ENCODE measurements around the gene ESYT3.

ESYT3 gene, protein sequence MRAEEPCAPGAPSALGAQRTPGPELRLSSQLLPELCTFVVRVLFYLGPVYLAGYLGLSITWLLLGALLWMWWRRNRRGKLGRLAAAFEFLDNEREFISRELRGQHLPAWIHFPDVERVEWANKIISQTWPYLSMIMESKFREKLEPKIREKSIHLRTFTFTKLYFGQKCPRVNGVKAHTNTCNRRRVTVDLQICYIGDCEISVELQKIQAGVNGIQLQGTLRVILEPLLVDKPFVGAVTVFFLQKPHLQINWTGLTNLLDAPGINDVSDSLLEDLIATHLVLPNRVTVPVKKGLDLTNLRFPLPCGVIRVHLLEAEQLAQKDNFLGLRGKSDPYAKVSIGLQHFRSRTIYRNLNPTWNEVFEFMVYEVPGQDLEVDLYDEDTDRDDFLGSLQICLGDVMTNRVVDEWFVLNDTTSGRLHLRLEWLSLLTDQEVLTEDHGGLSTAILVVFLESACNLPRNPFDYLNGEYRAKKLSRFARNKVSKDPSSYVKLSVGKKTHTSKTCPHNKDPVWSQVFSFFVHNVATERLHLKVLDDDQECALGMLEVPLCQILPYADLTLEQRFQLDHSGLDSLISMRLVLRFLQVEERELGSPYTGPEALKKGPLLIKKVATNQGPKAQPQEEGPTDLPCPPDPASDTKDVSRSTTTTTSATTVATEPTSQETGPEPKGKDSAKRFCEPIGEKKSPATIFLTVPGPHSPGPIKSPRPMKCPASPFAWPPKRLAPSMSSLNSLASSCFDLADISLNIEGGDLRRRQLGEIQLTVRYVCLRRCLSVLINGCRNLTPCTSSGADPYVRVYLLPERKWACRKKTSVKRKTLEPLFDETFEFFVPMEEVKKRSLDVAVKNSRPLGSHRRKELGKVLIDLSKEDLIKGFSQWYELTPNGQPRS

DNA sequence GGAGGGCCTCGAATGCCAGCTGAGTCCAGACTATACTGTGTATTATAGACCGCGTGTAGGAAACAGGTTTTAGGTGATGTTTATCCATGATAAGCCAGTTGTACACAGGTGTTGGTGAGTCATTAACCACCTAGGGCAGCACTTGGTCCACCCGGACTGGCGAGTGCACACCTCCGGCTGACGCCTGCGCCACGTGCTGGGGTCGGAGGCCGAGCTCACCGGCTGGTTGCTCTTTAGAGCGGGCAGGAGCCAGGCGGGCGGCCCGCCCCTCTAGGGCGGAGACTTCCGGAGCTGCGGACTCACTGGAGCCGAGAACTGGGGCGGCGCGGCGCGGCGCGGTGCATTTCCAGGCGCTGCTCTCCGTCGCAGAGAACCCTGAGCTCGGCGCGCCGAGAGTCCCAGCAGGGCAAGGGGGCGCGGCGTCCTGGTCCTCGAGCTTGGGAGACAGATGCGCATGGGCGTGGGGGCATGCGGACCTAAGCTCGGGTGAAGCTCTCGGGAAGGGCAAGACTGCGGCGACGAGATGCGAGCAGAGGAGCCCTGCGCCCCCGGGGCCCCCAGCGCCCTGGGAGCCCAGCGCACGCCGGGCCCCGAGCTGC is at the start of gene ESYT3:
TSS of gene ESYT3 (plus strand) at position 341 of the 599 bp plus-strand sequence. CDS start at position 524, 183 bp downstream.
- in situ Hi-C loops (cut with HindIII; ENCODE audit: low sequenced_read_pairs), result no loop called here

DNA sequence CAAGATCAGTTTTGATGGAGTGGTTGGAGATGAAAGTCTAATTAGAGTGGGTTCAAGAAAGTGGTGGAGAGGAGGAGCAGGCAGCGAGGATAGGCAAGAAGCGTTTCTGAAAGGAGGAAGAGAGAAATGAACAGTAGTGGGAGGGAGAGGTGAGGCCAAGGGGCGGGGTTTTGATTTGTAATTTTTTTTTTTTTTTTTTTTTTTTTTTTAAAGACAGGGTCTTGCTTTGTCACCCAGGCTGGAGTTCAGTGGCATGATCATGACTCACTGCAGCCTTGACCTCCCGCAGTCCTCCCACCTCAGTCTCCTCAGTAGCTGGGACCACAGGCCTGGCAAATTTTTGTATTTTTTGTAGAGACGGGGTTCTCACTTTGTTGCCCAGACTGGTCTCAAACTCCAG is 49.4 kb upstream of the ESYT3 start:
- in situ Hi-C loops (cut with HindIII; ENCODE audit: low sequenced_read_pairs), result no loop called here

DNA sequence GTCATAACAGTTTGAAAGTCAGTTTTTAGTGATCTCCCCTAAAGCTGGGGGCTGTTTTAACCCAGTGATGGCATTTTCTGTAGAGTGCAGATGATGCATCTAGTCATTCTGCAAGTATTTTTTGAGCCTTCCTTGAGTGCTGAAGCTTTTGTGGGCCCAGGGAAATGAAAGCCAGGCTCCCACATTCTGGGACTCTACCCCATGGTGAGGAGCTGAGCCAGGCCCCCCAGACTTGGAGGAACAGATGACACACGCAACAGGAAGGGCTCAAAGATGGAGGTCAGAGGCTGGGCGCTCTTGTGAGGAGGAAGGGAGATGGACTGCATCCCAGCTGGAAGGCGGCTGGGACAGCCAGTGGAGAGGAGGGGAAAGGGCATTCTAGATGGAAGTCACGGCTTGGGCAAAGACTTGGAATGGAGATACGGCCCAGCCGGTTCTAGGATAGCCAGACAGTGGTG is 45.2 kb upstream of the ESYT3 start:
- in situ Hi-C loops (cut with HindIII; ENCODE audit: low sequenced_read_pairs), result no loop called here

DNA sequence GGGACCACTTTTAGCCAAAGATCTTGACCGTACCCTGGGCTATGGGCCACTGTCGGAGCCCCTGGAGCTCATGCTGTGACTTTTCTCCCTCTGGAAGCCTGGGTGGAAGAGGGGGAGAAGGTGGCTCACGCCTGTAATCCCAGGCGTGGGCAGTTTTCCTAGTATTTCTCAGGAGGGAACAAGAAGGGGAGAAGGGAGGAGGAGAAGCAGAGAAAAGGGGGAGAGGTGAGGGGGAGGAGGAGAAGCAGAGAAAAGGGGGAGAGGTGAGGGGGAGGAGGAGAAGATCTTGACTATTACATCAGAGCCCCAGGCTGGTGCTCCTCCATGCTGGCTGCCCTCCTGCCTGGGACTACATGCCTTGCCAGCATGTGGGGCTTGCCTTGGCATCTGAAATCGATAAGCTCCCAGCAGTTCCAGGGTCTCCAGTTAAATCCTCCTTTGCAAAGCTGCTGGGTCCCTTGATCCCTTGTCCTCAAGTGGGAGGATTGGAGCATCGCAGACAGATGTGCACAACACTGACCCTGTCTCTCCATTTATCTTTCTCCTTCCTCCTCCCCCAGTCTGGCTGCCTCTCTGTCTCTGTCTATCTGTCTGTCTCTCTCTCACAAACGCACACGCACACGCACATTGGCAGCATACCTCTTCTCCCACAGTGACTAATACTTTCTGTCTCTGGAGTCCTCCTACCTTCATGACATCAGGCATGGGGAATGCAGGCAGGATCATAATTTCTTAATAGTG is 44.4 kb upstream of the ESYT3 start:
- in situ Hi-C loops (cut with HindIII; ENCODE audit: low sequenced_read_pairs), result no loop called here

DNA sequence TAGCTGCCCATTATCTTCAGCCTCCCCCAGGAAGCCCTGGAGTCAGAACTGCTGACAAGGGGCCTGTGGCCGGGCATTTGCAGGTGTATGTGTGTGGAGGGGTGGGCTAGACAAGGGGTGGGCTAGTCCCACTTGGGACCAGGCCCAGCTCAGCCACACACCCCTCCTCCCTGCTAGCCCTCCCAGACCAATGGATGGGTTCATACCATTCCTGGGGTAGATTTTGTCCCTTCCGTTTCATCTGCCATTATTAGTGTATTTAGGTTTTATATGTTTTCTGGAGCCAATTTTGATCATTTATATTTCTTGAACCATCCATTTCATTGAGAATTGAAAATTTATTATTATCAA is 43.9 kb upstream of the ESYT3 start:
- in situ Hi-C loops (cut with HindIII; ENCODE audit: low sequenced_read_pairs), result no loop called here

DNA sequence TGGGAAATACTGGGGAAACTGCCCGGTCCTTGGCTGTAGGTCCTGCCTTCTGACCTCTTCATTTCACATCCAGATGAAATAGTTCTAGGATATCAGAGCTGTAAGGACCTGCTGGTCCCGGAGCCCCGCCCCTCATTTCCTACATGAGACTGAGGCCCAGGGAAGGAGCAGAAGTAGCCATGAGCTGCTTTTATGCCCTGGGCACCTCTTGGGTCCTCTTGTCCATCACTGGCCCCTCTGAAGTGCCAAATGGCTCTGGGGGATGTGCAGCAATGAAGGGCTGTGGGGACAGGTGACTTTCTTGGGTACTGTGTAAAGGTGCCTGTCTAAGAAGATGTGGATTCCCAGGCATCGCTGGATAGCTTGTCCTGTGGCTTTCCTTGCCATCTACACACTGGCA is 40.3 kb upstream of the ESYT3 start:
- in situ Hi-C loops (cut with HindIII; ENCODE audit: low sequenced_read_pairs), result no loop called here

DNA sequence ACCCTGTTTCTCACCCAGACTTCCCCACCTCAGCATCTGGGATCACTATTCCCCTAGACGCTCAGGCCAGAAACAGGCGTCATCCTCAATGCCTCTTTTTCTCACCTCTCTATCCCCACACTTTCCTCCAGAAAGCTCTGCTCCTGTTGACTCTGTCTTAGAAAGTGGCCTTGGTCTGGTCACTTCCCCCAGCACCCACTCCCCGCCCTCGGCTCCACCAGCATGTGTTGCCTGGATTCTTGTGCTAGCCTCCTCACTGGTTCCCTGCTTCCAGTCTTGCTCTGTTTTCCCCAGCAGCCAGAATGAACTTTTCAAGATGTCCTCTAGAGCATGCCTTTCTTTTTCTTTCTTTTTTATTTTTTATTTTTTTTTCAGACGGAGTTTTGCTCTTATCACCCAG is 39.7 kb upstream of the ESYT3 start:
- in situ Hi-C loops (cut with HindIII; ENCODE audit: low sequenced_read_pairs), result no loop called here

DNA sequence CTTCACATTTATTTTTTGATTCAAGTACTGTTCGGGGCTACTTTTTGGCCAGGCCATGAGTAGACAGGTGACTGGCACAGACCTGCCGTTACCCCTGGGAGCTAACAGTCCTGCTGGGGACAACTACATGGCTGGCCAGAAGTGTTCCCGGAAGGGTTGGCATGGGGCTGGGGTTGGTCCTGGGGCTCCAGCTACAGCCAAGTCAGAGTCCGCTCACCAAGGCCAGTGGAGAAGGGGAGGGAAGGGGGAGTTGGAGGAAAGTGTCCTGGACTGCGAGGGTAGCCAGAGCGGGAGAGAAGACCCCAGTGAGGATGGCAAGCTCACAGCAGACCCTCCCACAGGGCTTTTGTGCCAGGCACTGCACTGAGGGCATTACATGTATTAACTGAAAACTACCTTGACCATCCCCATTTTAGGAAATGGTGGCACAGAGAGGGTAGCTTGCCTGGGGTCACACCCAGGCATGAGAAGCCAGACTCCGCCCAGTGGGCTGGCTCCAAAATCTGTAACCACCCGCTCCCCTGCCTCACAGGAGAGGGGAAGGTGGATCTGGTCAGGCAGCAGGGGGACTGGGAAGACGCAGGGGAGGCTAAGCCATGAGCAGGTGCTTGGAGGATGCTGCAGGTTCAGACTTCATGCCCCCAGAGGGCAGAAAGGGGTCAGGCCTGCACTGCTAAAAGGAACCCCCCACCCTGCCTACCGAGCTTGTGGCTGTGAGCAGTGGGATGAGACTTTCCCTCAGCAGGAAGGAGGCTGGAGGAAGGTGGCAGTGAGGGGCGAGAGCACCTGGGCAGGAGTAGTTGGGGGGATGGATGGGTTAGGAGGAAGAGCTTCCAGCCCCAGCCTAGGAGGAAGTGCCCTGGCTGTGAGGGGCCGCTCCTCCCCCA is 38.3 kb upstream of the ESYT3 start:
- in situ Hi-C loops (cut with HindIII; ENCODE audit: low sequenced_read_pairs), result no loop called here

DNA sequence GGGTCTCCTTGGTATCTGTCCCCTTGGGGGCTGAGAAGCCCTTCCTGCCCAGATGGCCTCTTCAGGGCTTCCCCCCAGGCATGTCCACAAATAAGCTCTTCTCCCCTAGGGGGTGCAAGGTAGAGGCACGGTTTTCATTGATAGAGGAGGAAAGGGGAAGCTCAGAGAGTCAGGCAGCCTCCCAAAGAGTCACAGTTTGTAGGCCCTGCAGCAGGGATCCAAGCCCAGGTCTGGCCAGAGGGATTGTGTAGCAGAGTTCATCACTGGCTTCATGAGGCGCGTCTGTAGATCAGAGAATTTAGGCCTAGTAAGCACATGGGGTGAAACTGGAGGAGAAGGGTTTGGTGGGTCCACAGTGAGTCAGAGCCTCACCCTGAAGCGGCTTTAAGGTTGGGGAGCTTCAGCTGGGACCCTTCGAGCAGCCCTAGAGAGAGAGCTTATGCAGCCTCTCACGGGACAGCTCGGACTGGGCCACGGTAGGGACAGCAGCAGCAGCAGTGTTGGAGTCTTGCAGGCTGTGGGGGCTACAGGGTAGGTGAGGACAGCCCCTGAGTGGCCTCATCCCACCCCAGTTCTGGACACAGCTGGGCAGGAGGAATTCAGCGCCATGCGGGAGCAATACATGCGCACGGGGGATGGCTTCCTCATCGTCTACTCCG is 37.5 kb upstream of the ESYT3 start:
- in situ Hi-C loops (cut with HindIII; ENCODE audit: low sequenced_read_pairs), result no loop called here

DNA sequence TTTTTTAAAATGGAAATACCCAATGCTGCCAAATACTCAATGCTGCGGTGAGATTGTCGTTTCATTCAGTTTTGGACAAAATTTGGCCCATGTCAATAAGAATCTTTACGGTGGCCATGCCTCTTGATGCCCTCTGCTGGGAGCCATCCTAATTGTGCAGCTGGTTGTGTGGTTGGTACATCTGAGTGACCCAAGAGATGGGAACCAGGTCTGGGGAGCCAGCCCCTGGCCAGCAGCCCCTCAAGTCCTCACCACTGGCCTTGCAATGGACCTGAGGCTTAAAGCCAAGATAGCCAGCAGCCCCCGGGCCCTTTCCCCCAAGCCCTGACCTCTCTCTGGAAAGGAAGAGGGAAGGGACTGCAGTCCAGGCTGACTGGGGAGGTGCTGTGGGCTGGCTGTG is 36.4 kb upstream of the ESYT3 start:
- in situ Hi-C loops (cut with HindIII; ENCODE audit: low sequenced_read_pairs), result no loop called here

DNA sequence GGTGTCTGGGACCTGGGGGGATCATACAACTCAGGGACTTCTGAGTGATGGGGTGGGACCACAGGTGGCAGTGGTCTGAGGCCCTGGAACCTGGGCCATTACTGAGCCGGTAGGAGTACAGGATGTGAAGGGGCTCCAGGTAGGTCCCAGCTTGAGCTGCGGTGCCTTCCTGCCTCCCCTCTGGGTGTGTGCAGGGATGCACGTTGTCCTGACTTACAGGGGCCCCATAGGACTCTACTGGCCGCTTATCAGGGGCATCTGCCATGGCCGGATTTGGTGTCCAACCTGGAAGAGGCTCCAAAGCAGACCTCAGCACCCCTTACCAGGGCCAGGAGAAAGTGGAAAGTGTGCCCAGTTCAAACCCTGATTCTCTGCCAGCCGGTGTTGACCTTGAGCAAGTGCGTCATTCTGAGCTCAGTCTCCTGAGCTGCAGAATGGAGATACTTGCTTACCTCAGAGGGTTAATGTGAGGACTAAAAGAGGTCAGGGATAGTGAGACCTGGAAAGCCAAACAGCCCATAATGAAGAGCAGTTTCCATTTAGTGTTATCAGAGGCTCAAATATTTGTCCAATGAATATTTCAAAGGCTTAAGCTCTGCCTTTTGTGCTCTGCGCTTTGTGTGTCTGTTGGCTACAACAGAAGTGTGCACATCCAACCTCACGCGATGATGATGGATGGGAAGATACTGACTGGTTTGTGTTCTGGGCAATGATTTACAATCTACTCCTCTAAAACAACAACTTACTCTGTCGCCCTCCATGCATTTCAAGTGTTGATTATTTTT is 35.4 kb upstream of the ESYT3 start:
- in situ Hi-C loops (cut with HindIII; ENCODE audit: low sequenced_read_pairs), result no loop called here

DNA sequence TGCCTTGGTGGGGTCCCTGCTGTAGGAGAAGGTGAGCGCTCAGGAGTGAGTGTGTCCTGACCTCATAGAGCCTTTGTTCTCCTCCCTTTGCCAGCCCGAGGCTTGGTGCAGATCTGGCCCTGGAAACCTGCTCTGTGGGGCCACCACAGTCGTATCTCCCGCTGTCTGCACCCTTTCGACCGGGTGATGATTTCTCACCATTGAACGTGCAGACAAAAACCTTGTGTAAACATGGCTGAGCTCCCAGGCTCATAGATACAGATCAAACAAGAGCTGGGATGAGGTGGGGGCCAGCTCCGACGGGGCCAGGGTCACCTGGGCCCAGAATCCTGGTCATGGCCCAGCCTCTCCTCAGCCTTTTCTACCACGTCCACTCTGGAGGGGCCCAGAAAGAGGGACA is 34.6 kb upstream of the ESYT3 start:
- in situ Hi-C loops (cut with HindIII; ENCODE audit: low sequenced_read_pairs), result no loop called here

DNA sequence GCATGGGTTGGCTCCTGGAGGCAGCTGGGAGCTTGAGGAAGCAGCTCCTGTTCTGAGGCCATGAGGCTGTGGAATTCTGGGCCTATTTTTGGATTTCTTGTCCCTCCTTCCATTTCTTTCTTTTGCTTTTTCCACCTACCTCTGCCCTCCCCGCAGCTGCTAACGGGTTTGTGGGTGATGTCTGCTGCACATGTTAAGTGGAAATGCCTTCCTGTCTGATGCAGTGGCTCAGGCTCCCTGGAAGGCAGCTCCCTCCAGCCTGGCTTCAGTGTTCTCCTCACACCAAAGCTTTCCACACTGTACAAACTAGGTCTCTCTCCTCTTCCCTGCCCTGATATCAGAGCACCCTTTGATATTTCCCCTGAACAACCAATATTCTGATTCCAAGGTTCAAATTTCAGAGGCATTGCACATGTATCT is 33.8 kb upstream of the ESYT3 start:
- in situ Hi-C loops (cut with HindIII; ENCODE audit: low sequenced_read_pairs), result no loop called here

DNA sequence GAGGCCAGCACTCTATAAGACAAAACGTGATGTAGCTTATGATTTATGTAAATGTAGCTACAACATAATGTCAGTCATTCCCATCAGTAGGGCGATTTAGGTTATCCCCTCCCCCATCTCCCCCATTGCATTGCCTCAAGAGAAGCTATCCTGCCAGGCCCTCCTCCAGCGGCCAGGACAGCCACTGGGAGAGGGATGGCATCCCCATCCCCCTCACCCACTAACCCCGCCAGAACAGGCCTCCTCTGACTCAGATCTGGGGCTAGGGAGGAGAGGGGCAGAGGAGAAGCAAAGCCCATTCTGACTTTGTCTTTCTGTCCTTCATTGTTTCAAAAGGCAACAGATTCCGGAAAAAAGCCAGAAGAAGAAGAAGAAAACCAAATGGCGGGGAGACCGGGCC is 32.6 kb upstream of the ESYT3 start:
- in situ Hi-C loops (cut with HindIII; ENCODE audit: low sequenced_read_pairs), result no loop called here

DNA sequence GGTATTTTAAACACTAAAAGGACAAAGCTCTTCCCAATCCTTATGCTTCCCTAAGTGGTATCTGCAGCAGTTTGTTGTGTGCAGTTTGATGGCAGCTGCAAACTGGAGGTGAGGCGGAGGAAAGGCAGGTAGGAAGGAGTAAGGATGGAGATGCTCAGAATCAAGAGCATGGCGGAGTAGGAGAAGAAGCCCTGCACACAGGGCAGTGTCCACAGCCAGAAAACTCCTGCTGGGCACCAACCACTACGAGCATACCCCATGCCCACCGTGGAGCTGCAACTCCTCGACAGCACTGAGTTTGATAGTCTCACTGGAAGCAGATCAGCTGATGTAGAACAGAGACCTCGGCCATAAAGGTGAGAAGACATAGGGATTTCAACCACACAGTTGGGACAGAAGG is 30.3 kb upstream of the ESYT3 start:
- in situ Hi-C loops (cut with HindIII; ENCODE audit: low sequenced_read_pairs), result no loop called here

DNA sequence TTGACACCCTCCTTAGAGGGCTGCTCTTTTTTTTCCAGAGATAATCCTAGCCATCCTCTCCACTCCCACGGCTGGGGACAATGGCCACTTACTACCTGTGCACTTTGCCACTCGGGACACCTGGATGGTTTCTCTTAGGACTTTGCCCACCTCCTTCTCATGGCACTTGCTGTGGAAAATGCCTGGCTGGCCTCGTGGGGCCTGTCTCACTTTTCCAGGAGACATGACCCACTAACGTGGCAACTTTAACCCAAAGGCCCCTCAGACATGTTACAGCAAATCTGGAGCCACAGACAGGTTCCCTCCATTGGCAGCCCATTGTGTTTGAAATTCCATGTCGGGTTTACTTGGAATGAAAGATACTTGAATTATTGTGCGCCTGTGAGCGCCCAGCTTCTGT is 29.4 kb upstream of the ESYT3 start:
- in situ Hi-C loops (cut with HindIII; ENCODE audit: low sequenced_read_pairs), result no loop called here

DNA sequence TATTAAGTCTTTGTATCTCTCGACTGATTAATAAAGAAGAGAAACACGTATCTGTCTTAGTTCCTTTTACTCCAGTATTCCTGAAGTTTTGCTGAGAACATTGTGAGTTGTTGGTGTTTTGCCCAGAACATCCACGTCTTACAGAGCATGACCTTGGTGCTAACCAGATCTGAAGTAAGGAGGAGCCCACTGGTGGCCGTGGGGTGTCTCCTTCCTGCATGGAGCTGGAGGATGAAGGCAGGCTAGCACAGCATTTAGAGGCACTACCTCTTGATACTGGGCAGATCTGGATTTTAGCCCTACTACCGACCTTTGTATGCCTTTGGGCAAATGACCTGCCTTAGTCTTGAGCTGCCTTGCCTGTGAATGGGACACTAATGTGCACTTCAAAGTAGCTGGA is 28.9 kb upstream of the ESYT3 start:
- in situ Hi-C loops (cut with HindIII; ENCODE audit: low sequenced_read_pairs), result no loop called here

DNA sequence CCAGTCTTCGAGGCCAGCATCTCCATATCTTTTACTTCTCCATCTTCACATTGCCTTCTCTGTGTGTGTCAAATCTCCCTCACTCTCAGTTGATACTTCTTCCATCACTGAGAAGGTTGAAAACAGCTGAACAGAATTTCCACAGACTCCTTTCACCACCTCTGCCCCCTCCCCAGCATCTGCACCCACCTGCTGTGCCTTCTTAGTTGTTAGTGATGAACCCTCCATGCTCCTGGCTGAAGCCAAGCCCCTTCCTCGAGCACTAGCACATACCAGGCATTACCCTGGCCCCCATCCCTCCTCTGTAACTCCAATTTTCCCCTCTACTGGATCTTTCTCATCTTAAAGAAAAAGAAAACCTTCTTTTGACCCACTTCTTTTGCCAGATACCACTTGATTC is 27.8 kb upstream of the ESYT3 start:
- in situ Hi-C loops (cut with HindIII; ENCODE audit: low sequenced_read_pairs), result no loop called here

Measured in DLD1 (cell line).